GM18868 (cell line): ENCODE data around the gene TSPAN14.
"Not testable (repeated sequence)": the region's sequence is repeated elsewhere in the genome, so short reads cannot be mapped to it uniquely, and the experiment has no call there.

Experiments
- ATAC-seq: cut with Tn5 transposase; IDR thresholded peaks from one replicate; pipeline ENCODE4 v1.9.1; 2021; ENCODE audit warnings: mild to moderate bottlenecking, moderate library complexity; ENCODE audit not compliant: unreplicated experiment

Gene TSPAN14

DNA sequence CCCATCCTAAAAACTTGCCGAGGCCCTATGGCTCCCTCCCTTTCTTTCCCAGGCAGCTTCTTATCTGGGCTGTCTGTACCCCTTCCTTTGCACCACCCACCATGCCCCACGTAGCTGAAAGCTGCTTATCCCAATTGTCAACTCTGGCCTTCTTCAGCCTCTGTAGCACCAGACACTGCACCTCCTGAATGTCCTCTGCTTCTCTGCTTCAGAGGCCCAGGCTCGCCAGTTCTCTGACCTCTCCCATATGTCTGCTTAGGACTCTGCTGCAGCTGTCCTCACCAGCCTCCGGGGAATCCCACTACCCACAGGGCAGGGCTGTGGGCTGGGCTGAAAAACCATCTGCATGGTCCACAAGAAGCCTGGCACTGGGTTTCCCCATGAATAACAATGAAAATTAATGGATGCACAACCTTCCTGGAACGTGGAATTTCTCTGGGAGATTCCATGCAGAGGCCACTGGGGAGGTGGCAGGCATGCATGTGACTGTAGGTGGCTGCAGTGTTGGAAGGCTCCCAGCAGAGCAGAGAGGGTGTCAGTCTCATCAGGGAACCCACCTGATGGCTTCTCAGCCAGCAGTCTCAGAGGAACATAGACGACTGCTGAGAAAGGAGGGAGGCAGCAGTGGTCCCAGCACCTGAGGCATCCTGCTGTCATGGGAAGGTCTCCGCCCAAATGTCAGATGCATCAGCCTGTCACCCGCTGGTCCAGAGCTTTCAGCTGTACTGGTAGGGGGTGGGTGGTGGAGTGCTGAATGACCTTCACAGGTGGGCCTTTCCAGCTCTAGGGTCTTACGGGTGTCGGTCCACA lies 66.8 kb downstream of the TSPAN14 start:
- ATAC-seq: peak; percentile 29

DNA sequence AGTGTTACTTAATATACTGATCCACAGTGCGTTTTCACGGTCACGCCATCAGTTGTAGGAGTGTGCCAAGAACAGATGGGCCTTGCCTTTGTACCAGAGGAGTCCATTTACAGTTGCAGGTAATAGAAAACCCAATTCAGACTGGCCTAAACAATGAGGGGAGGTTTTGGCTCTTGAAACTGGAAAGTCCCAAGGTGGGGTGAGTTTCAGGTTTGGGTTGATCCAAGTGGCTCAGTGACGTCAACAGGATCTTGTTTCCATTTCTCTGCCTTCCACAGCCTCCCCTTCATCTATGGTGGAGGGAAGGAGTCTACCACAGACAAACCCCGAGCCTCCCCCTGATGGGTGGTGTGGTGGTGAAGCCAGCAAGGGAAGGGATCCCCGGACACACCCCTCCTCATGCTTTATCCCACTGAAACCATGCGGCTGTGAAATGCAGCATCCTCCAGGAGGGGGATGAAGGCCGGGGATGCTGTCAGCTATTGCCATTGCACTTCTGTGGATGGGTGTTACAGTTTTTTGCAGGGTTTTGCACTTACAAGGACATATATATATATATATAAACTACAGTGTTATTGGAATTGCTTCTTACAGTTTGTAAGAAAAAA lies 68.8 kb downstream of the TSPAN14 start:
- ATAC-seq: peak; percentile 37

DNA sequence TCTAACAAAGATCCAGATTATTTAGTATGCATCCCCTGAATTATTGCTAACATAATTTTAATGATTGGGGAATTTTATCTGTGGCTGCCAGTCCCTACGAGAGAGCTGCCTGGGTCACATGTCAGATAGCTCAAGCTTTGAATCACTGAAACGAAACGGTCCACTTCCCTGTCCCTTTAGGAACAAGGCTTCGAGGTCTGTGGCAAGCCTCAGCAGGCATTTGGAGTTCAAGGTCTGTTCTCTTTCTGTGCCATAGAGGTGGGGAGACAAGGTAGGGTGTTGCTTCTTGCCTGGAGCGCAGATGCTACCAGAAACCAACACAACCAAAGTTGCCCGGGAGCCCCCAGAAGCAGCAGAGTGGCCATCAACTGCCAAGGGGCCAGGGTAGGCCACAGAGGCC lies 69.7 kb downstream of the TSPAN14 start:
- no peak for ATAC-seq

DNA sequence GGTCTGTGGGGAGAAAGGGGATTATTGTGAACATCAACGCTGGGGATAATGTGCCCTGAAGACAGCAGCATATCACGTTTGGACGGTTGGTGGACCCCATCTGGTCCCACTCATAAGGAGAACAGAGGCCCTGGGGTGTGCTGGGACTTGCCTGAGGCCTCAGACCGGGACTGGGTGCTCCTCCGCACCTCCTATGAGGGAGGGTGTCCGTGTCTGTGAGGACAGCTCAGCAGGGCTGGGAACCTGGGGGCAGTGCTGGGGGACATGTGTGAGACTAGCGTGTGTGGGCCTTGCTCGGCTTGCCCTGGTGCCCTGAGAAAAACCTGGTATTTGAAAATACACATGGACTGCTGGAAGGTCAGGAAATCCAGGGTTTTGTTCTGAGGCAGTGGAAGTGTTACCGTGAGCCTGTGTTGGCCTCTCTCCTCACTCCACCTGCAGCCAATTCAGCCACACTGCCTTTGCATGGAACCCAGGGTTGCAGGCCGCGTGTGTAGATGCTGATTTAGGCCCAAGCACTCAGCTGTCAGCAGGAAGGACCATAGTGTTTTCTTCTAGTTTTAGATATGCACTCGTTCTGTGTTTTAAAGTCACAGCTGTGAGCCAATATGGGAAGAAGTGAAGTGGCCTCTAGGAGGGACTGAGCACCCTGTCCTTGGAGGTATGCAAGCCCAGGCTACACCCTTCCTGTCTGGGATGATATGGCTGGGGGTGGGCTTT lies 70.2 kb downstream of the TSPAN14 start:
- ATAC-seq: no peak

DNA sequence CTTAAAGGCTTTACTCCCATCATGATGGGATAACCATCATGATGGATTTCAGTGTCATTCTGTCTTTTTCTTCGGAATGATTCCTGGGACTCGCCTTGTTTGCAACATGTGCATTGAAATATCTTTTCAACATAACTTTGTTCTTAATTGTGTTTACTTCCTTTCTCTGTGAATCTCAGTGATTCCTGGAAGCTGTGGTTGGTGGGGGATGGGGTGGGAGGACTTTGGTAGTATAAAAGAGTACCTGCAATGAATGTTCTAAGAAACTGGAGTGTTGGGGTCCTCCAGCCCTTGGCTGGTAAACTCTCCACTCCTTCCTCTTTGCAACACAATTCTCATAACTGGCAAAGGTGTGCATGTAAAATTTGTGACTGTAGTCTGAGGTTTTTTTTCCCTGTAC lies 72.1 kb downstream of the TSPAN14 start:
- ATAC-seq: no peak

DNA sequence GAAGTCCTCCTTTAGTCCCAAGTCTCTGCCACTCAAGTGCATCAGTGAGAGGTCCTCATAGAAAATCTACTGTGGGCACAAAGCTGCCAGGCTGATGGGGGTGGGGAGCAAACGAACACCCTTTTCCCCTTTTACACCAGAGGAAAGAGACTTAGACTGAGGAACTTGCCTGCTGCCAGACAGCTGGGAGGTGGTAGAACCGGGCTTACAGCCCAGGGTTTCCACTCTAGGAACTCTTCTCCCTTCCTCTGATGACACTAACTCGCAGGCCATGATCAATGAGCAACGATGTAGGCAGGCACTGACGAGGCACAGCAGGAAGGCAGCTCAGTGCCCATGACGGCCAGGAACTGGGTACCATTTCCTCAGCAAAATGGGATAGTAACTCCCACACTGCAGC lies 72.6 kb downstream of the TSPAN14 start:
- ATAC-seq: no peak

DNA sequence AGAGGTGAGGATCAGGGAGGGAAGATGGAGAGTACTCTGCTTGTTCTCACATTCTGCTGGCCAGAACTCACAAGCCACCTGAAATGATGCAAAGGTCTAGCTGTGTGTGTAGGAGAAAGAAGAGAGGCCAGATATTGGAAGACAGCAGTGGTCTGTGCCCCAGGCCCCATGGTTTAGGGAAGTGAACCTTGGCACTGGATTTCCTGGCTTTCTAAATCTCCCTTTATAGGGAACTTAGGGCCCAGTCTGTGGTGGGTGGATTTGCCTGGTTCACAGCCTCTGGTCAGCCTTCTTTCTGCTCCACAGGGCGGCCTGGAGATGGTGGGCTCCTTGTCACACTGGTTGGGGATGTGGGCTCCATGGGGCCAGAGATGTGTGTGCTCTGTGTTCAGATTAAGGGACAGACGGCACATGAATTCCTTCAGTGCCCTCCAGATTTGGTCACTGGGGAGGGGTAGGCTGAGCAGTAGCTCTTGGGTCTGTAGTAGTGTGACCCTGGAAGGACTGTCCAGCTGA lies 74.1 kb downstream of the TSPAN14 start:
- ATAC-seq: no peak

DNA sequence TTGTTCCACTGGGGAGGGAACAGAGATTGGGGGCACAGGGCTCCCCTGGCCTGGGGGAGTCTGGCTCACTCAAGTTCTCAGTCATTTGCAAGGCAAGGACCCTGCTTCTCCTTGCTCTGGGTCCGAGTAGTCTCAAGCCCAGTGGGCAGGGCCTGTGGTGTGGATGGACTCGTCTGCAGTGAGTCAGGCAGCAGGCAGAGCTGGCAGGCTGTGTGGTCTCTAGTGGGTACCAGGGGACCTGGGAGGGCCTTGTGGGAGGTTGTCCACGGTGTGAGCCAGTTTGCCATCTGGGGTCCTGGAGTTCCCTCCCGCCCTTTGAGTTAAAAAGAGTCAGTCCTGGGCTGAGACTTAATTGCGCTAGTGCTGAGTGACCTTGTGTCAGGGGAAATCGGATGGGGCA lies 74.8 kb downstream of the TSPAN14 start:
- ATAC-seq: no peak

DNA sequence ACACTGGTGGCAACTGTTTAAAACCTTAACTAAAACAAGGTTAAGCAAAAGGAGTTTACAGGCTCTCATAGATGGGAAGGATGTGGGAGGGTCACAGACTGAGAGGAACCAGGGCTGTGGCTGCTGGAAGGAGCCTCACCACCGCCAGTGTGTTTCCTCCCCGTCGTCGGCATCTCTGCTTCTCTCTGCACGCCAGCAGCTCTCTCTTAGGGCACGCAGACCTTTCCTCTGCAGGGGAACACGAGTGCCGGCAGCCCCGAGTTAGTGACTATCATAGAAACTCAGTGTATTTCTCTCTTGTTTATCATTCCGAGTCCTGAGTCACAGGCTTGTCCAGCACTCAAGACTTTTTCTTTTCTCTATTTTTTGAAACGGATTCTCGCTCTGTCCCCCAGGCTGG lies 75.5 kb downstream of the TSPAN14 start:
- no peak for ATAC-seq

DNA sequence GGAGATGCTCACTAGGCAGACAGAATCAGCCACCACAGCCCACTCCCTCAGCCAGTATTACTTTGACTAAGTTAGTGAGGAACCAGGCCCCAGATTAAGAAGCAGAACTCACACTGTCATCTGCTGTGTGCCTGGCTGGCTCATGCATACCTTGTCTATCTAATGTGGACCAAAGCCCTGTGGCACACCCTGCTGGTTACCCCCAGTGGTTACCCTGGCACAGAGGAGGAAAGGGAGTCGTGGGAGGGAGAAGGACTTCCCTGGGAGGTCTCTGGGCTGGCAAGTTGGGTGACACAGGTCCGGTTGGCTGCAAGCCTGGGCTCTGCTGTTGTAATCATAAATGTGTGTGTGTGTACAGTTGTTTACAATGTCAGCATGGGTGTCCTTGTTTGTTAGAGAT lies 76.1 kb downstream of the TSPAN14 start:
- ATAC-seq: peak; percentile 85

DNA sequence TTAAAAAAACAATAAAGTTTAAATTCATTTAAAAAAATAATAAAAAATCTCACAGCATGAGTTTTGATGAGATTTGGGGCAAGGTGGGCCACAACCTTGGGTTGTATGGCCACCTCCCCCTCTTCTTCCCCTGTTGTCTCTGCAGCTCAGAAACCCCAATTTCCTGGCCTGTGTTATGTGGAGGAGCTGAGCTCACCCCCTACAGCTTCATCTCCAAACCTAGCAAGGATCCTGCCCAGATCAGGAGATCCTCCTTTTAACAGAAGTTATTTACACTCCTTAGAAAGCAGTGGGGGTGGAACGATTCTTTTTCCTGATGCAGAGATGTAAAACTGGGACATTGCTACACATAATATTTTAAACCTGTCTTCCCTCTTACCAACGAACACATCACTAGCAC lies 76.7 kb downstream of the TSPAN14 start:
- ATAC-seq: no peak

DNA sequence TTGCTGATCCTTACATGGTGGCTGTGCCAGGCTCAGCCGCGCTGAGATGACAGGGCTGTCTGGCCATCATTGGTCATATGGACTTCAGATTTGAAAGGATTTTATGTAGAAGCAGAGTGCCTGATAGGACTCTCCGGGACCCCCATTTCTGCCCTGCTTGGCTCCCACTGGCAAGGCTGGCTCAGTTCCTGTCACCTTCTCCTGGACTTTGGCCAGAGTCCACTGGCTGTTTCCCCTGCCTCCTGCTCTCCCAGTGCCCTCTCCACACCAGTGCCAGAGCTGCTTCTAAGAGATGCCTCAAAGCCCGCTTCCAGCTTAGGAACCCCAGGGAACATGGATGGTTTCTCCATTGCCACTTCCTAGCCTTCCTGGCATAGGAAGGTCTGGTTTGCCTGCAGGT lies 78.5 kb downstream of the TSPAN14 start:
- ATAC-seq: no peak

DNA sequence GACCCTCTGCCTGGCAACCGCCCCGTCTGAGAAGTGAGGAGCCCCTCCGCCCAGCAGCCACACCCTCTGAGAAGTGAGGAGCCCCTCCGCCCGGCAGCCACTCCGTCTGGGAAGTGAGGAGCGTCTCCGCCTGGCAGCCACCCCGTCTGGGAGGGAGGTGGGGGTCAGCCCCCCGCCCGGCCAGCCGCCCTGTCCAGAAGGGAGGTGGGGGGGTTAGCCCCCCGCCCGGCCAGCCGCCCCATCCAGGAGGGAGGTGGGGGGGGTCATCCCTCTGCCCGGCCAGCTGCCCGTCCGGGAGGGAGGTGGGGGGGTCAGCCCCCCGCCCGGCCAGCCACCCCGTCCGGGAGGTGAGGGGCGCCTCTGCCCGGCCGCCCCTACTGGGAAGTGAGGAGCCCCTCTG lies 79.9 kb downstream of the TSPAN14 start:
- not testable (repeated sequence) for ATAC-seq

DNA sequence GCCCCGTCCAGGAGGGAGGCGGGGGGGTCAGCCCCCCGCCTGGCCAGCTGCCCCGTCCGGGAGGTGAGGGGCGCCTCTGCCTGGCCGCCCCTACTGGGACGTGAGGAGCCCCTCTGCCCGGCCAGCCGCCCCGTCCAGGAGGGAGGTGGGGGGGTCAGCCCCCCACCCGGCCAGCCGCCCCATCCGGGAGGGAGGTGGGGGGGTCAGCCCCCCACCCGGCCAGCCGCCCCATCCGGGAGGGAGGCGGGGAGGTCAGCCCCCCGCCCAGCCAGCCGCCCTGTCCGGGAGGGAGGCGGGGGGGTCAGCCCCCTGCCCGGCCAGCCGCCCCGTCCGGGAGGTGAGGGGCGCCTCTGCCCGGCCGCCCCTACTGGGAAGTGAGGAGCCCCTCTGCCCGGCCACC lies 80.5 kb downstream of the TSPAN14 start:
- not testable (repeated sequence) for ATAC-seq

DNA sequence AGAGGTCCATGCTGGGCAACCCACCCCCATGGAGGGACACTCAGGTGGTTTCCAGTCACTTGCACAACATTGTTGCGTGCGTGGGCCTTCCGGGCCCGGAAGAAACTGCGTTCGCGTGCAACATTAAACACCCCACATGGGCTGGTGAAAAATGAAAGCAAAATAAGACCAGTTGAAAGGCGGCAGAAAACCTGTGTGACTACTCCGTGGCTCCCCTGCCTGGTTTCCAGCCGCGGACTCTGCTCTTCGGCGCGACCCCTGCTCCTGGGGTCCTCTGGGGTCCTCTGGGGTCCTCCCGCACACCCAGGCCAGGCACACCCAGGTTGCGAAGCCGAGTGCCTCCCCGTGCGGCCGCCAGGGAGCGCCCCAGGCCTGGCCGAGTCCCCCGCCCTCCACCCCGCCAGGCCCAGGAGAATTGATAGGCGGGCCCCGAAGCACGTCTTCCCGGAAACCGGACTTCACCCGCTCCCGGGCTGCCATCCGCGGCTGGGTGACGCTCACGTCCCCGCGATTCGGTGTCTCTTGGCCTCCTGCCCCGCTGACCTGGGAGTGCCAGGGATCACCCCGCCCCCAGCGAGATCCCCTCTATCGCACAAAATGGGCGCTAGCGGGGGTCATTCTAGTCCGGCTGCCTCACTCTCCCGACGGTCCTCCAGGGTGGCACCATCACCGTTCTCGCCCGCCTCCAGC lies 81.7 kb downstream of the TSPAN14 start:
- ATAC-seq: peak; percentile 68

DNA sequence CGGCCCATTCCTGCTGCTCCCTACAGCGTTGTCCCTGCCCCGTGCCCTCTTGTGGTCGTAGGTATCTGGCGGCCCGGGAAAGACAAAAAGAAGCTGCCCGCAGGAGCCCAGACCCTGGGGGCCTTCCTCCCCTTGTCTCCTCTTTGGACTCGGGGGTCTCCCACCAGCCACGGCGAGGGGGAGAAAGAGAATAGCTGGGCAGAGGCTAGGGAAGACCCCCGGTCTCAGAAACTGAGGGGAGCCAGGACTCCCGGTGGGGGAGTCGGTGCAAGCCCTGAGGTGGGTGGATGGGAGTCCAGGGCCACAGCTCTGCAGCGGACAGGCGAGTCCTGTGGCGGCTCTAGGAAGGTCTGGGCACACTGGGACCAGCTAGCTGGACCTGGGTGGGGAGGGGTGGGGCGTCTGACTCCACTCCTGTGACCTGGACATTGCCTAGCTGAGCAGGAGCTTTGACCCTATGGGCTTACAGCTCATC lies 82.3 kb downstream of the TSPAN14 start:
- no peak for ATAC-seq

DNA sequence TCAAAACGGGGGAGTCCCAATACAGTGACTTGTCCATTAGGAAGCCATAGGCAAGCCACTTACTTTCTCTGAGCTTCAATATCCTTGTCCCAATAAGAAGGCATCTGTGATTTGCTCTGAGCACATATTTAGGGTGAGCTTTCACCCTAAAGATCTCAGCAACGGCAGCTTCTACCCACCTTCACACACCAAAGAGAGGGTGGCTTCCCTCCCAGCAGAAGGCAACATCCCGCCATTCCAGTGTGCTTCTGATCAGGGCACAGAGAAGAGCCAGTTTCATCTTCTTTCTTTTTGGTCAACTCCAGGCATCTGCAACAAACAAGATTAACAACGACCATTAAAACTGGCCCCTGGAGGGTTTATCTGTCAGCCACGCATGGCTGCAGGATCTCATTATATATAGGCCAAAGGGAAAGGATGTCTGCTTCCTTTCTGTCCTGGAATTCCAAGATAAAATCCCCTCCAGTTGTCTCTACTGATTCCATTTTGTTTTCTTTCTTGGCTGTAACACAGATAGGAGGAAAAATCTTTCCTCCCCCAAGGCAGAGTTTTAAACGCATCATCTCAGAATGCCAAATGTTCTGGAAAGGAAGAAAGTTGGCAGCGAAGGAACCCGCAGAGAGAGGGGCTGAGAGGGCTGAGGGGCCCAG lies 83.1 kb downstream of the TSPAN14 start:
- ATAC-seq: no peak

DNA sequence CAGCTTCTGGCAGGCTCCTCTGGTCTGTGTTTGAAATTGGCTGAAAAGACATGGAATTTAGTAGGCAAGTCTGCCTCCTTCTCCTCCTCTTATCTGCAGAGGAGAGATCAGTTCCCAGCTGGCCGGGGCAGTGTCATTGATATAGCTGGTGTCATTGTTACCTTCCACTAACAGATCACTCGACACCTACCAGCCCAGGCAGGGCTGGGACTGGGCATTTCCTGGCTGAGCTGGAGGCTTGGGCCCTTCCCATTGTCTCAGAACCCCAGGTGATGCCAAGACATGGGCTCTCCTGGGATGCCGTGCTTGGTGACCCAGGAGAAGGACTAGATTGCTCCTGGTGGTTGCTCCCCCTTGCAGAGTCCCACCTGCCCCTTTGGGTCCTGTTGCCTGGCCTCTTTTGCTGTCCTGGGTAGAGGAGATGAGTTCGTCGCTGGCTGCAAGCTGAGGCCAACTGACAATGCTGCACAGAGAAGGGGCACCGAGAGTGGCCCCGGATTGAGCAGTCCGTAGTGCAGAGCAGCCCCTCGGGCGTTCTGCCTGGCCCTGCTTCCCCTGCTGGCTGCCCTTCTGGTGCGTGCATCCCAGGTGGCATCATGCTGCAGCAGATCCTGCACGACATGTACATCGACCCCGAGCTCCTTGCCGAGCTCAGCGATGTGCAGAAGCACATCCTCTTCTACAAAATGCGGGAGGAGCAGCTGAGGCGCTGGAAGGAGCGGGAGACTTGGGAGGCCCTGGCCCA lies 83.8 kb downstream of the TSPAN14 start, which contains the start of gene SH2D4B:
TSS of gene SH2D4B (plus strand) at position 167 of the 745 bp plus-strand sequence. CDS start at position 597, 430 bp downstream.
- ATAC-seq: no peak

DNA sequence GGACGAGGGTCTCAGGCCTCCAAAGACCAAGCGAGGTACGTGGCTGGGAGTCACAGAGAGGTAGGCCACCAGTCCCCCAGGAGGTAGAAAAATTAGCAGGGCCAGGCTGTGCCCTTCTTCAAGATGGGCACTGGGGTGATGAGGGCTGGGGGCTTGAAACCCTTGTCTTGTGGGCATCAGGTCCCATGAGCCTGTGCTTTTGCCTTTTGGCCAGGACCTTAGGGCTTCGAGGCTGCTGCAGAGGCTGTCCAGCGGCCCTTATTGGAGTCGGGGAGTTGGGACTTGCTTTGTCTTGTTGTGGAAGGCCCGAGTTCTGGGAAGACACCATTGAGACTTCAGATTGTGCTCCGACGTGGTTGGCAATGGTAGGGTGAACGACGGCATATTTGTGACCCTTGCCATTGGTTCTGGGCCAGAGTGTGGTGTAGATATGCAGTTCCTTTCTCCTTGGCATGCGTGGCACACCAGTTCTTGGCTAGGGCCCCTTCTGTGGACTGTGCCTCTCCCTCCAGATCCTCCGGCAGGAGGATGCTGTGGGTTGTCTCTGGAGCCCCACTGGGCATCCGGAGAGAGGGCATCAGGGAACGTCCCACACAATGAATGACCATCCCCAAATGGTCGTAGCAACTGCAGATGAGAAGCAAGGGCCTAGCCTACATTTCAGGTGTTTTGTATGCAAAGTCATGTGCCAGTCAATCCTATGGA lies 84.5 kb downstream of the TSPAN14 start:
- ATAC-seq: no peak
